ENCODE measurements around the gene SDCBP2. TPM values are rescaled to one million over a fixed set of nuclear protein-coding genes. Genes with fewer than 3 reads are reported as not detected.

The SDCBP2 gene
- total RNA-seq (2016; rRNA removed; fragmentation: Illumina TruSeq; extraction: Trizol): 0.87 and 1.2 TPM in 2 replicates
- 0.79 and 0.91 TPM in 2 replicates for total RNA-seq (2016; cell fraction: cytosol; rRNA removed; fragmentation: Illumina TruSeq; extraction: Trizol; ENCODE audit: low read depth)
- total RNA-seq (2016; cell fraction: insoluble cytoplasmic fraction; rRNA removed; fragmentation: Illumina TruSeq; extraction: Trizol): 0.89 and 1.1 TPM in 2 replicates
- total RNA-seq (2016; cell fraction: membrane; rRNA removed; fragmentation: Illumina TruSeq; extraction: Trizol): 0.48 and 0.93 TPM in 2 replicates
- 0.66 and 0.81 TPM in 2 replicates for total RNA-seq (2016; cell fraction: nucleus; rRNA removed; fragmentation: Illumina TruSeq; extraction: Trizol)
- polyA plus RNA-seq (2011; rRNA removed): 2.4 and 2.9 TPM in 2 replicates
- 2.5 and 3.1 TPM in 2 replicates for polyA plus RNA-seq (2011; cell fraction: cytosol; rRNA removed)
- polyA plus RNA-seq (2011; cell fraction: nucleus; rRNA removed): 6.1 and 6.2 TPM in 2 replicates
- 2.1 and 4.3 TPM in 2 replicates for polyA plus RNA-seq (2012)
- polyA plus RNA-seq (2016; cell fraction: cytosol; fragmentation: Illumina TruSeq; extraction: Trizol; ENCODE audit: low read depth): 0.62 and 0.94 TPM in 2 replicates
- polyA plus RNA-seq (2016; cell fraction: insoluble cytoplasmic fraction; fragmentation: Illumina TruSeq; extraction: Trizol; ENCODE audit: low read depth): 0.67 and 0.96 TPM in 2 replicates
- 0.65 and 0.68 TPM in 2 replicates for polyA plus RNA-seq (2016; cell fraction: membrane; fragmentation: Illumina TruSeq; extraction: Trizol; ENCODE audit: low read depth)
- 1.5 and 1.6 TPM in 2 replicates for polyA plus RNA-seq (2016; cell fraction: nucleus; fragmentation: Illumina TruSeq; extraction: Trizol; ENCODE audit: insufficient read depth, low read depth)
- polyA minus RNA-seq (2011; rRNA and poly(A)+ RNA removed; ENCODE audit: low replicate concordance): 0.42 and 0.92 TPM in 2 replicates
- polyA minus RNA-seq (2011; cell fraction: cytosol; rRNA and poly(A)+ RNA removed): 0.62 and 0.89 TPM in 2 replicates
- polyA minus RNA-seq (2011; cell fraction: nucleus; rRNA and poly(A)+ RNA removed): 0.37 and 0.64 TPM in 2 replicates
- percentile 32 among the genes with signal in this experiment for Bru-seq, nascent RNA
- percentile 51 among the genes with signal in this experiment for BruChase-seq, experiment 1, labeled RNA remaining after a 6-hour chase
- BruChase-seq, experiment 2, labeled RNA remaining after a 2-hour chase: percentile 56 among the genes with signal in this experiment
- long read RNA-seq, experiment 1, partial matches to known transcripts: 0 of 2 reads
- long read RNA-seq, experiment 1, other reads (novel, unspliced or antisense): 1 of 2 reads
- long read RNA-seq, experiment 2, partial matches to known transcripts: 1 of 6 reads
- long read RNA-seq, experiment 2, other reads (novel, unspliced or antisense): 3 of 6 reads

- Histone ChIP-seq H3K9me3 (ENCODE audit: low read length) (no peaks in the 10 kb centered on the region), H3K4me2 (ENCODE audit: low read depth, low read length) (peak within 1 kb of the TSS; percentile 98), H4K20me1 (ENCODE audit: insufficient read depth, low read length) (peaks cover 18% of the 10 kb centered on the region; the same call in 1 of the 2 replicates), H3K27me3 (ENCODE audit: control insufficient read depth in 1 of 2, insufficient read depth in 2 of 2, low read length in 2 of 2) (no peaks in the 10 kb centered on the region; a peak in 1 of 5 replicates), H3K4me1 (ENCODE audit: insufficient read depth, low read length) (peaks cover 63% of the 10 kb centered on the region), H3K27ac (ENCODE audit: extremely low read length, insufficient read depth, low read length) (peak within 1 kb of the TSS; percentile 98), H2AFZ (ENCODE audit: low read length) (no peak within 1 kb of the TSS), H3K79me2 (ENCODE audit: insufficient read depth, low read length) (peaks cover 50% of the 10 kb centered on the region), H3K9ac (ENCODE audit: insufficient read depth, low read depth, low read length) (peak within 1 kb of the TSS; percentile 100), H3K4me3 (replicated peaks in 1 of 3; ENCODE audit: insufficient read depth in 1 of 3, low read depth in 2 of 3, low read length in 3 of 3) (peak within 1 kb of the TSS in 2 of 3 experiments; percentile 3 to 43; a peak in 3 of 6 replicates), H3K36me3 (replicated peaks in 1 of 2; ENCODE audit: control insufficient read depth in 1 of 2, insufficient read depth in 2 of 2, low read length in 2 of 2) (peaks cover 6 to 13% of the 10 kb centered on the region in 2 experiments; a peak in 3 of 5 replicates)
- ATAC-seq: no peak
- in situ Hi-C loops (cut with HindIII; ENCODE audit: extremely low pct_ligation_motif_present, low pct_unique_long_range_greater_than_20kb): no loop called here
- DNase-seq (ENCODE audit: low spot score): no peak
- ChIA-PET CTCF (ENCODE audit: low intra/inter-chr PET ratio, low total read pairs) (no interaction called here), POLR2A (interaction anchor here (0.9 to 3.4 kb wide), 8 partner anchors 8 to 122 kb away, joined by 3 to 15 read pairs (median 5); partner anchors contain the start of gene FKBP1A)
- WGBS (ENCODE audit: low lambda C conversion rate): 75% methylated on average over 8 of the region's 8 CpGs
- BruUV-seq (replicated peaks): no TSS peak
- no peak for FAIRE-seq
- intact Hi-C loops (cut with micrococcal nuclease; ENCODE audit: unreplicated experiment): loop anchor here (1.0 to 5.0 kb wide), 2 partner anchors 33 to 141 kb away; no protein-coding TSS in a partner anchor
- TF ChIP-seq ZNF501 (CRISPR knock-in tag; IDR thresholded peaks at IDR 0.05) (peak; percentile 14; the same call in 1 of the 2 replicates), RBM22 (optimal IDR thresholded peaks at IDR 0.05; ENCODE audit: low read length) (peak; percentile 64), ZNF646 (CRISPR knock-in tag; IDR thresholded peaks at IDR 0.05) (no peak; the same call in 1 of the 2 replicates), NR2C2 (CRISPR knock-in tag; IDR thresholded peaks at IDR 0.05; ENCODE audit: borderline replicate concordance) (no peak), KLF16 (CRISPR knock-in tag; IDR thresholded peaks at IDR 0.05) (no peak), FOXA3 (CRISPR knock-in tag; IDR thresholded peaks at IDR 0.05) (peak; percentile 63), ZNF770 (CRISPR knock-in tag; IDR thresholded peaks at IDR 0.05) (no peak), ZFP90 (CRISPR knock-in tag; IDR thresholded peaks at IDR 0.05; ENCODE audit: borderline replicate concordance) (0 out of 2 replicates have a peak, but pooled peaks have one; percentile 40), GPN1 (CRISPR knock-in tag; IDR thresholded peaks at IDR 0.05; ENCODE audit: borderline replicate concordance) (no peak)
Measured at GRCh38 chr20:1328680-1329330, at the start of gene SDCBP2. Gene SDCBP2, minus strand, starts transcription at chr20:1329139. Its CDS starts 8,723 bp downstream, at chr20:1320416.
